HepG2 (cell line): Measurements from ENCODE around the gene PPP2R5C. TPM values are rescaled to one million over a fixed set of nuclear protein-coding genes. Genes with fewer than 3 reads are reported as not detected.

Experiments used
- ATAC-seq: fragments of 200-7000 bp; cut with Tn5 transposase; 3 replicates; pipeline ENCODE4 v1.9.1; 2020; ENCODE audit warnings: mild to moderate bottlenecking, moderate library complexity
- BruUV-seq: library from RNA; stranded (reverse); fragments of 400-500 nt; replicated peaks from 2 replicates; lab custom pipeline; 2021; lab: Mats Ljungman, UMichigan
- CTCF ChIA-PET: fragments of 300-600 bp; formaldehyde crosslinking; extraction: SDS; loops from one replicate; lab custom pipeline; 2021; ENCODE audit warnings: low total read pairs, inconsistent platforms, low intra/inter-chr PET ratio; lab: Yijun Ruan, JAX
- POLR2A ChIA-PET: fragments of 350-600 bp; sonication (Branson Sonifier 250); formaldehyde crosslinking; loops from one replicate; lab custom pipeline; 2020; ENCODE audit warnings: antibody characterized with exemption, inconsistent platforms; lab: Yijun Ruan, JAX
- DNase-seq: peaks from one replicate; pipeline ENCODE4 v3.0.0-alpha.2; 2015; ENCODE audit warnings: low spot score
- FAIRE-seq: peaks from 3 replicates; lab custom pipeline; 2011; peaks lifted over from hg19 to GRCh38; lab: Jason Lieb, UNC
- H2AFZ ChIP-seq: one replicate; pipeline ENCODE4 v1.6.1; 2011; ENCODE audit warnings: low read length, inconsistent platforms
- H3K27ac ChIP-seq: fragments of 300-600 bp; 3 replicates; pipeline ENCODE4 v1.8.0; 2011; ENCODE audit warnings: mixed run types, mild to moderate bottlenecking, mixed read lengths, low read length, inconsistent platforms; ENCODE audit not compliant: insufficient read depth; ENCODE audit errors: extremely low read length
- H3K27me3 ChIP-seq, 2 experiments: fragments of 200-600 bp in 1 of 2; 2 replicates in 1 of 2; 3 replicates in 1 of 2; pipeline versions ENCODE4 v1.6.0 to v1.8.0; 2011; ENCODE audit warnings: low read length in 2 of 2, mild to moderate bottlenecking in 2 of 2, moderate library complexity in 2 of 2, inconsistent platforms in 1 of 2; ENCODE audit not compliant: insufficient read depth in 2 of 2, control insufficient read depth in 1 of 2
- H3K36me3 ChIP-seq, 2 experiments: fragments of 200-600 bp in 1 of 2; replicated peaks in 1 of 2; 2 replicates in 1 of 2; 3 replicates in 1 of 2; pipeline versions ENCODE4 v1.5.1 to v1.8.0; 2011; ENCODE audit warnings: low read length in 2 of 2, inconsistent platforms in 1 of 2; ENCODE audit not compliant: insufficient read depth in 2 of 2, control insufficient read depth in 1 of 2
- H3K4me1 ChIP-seq: 2 replicates; pipeline ENCODE4 v1.5.1; 2012; ENCODE audit warnings: low read length, inconsistent platforms; ENCODE audit not compliant: insufficient read depth
- H3K4me2 ChIP-seq: 2 replicates; pipeline ENCODE4 v1.6.0; 2011; ENCODE audit warnings: low read depth, low read length, inconsistent platforms
- H3K4me3 ChIP-seq, 3 experiments: fragments of 200-600 bp in 1 of 3; sonication (generic), shearing (Covaris generic) in 1 of 3; replicated peaks in 1 of 3; 2 replicates each; pipeline ENCODE4 v1.5.1; 2011 to 2016; ENCODE audit warnings: low read length in 3 of 3, inconsistent platforms in 2 of 3, low read depth in 2 of 3, mild to moderate bottlenecking in 2 of 3, control low read depth in 1 of 3, mixed read lengths in 1 of 3; ENCODE audit not compliant: insufficient read depth in 1 of 3
- H3K79me2 ChIP-seq: one replicate; pipeline ENCODE4 v1.6.1; 2011; ENCODE audit warnings: low read length, inconsistent platforms; ENCODE audit not compliant: insufficient read depth
- H3K9ac ChIP-seq: 2 replicates; pipeline ENCODE4 v1.6.0; 2011; ENCODE audit warnings: mild to moderate bottlenecking, low read depth, low read length, inconsistent platforms; ENCODE audit not compliant: insufficient read depth
- H3K9me3 ChIP-seq: 2 replicates; pipeline ENCODE4 v1.5.1; 2012; ENCODE audit warnings: mild to moderate bottlenecking, low read length
- H4K20me1 ChIP-seq: 2 replicates; pipeline ENCODE4 v1.6.0; 2011; ENCODE audit warnings: inconsistent platforms, mild to moderate bottlenecking, low read length, moderate library complexity; ENCODE audit not compliant: insufficient read depth
- JUND ChIP-seq: sonication (generic); formaldehyde crosslinking; IDR thresholded peaks from 2 replicates; pipeline ENCODE4 v1.8.0; 2022; ENCODE audit warnings: mild to moderate bottlenecking, missing genetic modification reagents
- NPAS2 ChIP-seq: sonication (generic); formaldehyde crosslinking; IDR thresholded peaks from 2 replicates; pipeline ENCODE4 v1.8.0; 2022; ENCODE audit warnings: mild to moderate bottlenecking, missing genetic modification reagents, borderline replicate concordance
- POGZ ChIP-seq: sonication (generic); formaldehyde crosslinking; IDR thresholded peaks from 2 replicates; pipeline ENCODE4 v1.4.0; 2020; ENCODE audit warnings: mild to moderate bottlenecking, missing genetic modification reagents
- SCMH1 ChIP-seq: sonication (generic); formaldehyde crosslinking; IDR thresholded peaks from 2 replicates; pipeline ENCODE4 v1.9.0; 2021; ENCODE audit warnings: missing genetic modification reagents, mild to moderate bottlenecking, borderline replicate concordance
- SPEN ChIP-seq: sonication (generic); formaldehyde crosslinking; IDR thresholded peaks from 2 replicates; pipeline ENCODE4 v1.5.1; 2020; ENCODE audit warnings: low read depth, mild to moderate bottlenecking, missing genetic modification reagents
- ZNF121 ChIP-seq: sonication (generic); formaldehyde crosslinking; IDR thresholded peaks from 2 replicates; pipeline ENCODE4 v1.5.0; 2020; ENCODE audit warnings: mild to moderate bottlenecking, missing genetic modification reagents
- ZNF143 ChIP-seq: sonication (generic); formaldehyde crosslinking; IDR thresholded peaks from 2 replicates; pipeline ENCODE4 v1.4.0; 2020; ENCODE audit warnings: missing genetic modification reagents
- ZNF546 ChIP-seq: sonication (generic); formaldehyde crosslinking; conservative IDR thresholded peaks from 2 replicates; pipeline ENCODE4 v1.8.1; 2023; ENCODE audit warnings: mild to moderate bottlenecking, missing genetic modification reagents
- ZNF552 ChIP-seq: sonication (generic); formaldehyde crosslinking; IDR thresholded peaks from 2 replicates; pipeline ENCODE4 v1.9.0; 2022; ENCODE audit warnings: missing genetic modification reagents, mild to moderate bottlenecking, borderline replicate concordance
- ZNF678 ChIP-seq: sonication (generic); formaldehyde crosslinking; IDR thresholded peaks from 2 replicates; pipeline ENCODE4 v1.4.0; 2020; ENCODE audit warnings: mild to moderate bottlenecking, missing genetic modification reagents
- ZNF761 ChIP-seq: sonication (generic); formaldehyde crosslinking; conservative IDR thresholded peaks from 2 replicates; pipeline ENCODE4 v1.4.0; 2020; ENCODE audit warnings: mild to moderate bottlenecking, missing genetic modification reagents
- WGBS: methylation state at CpG from one replicate; pipeline ENCODE4 v1.1.6; 2017; ENCODE audit warnings: low lambda C conversion rate; 5-methylcytosine and 5-hydroxymethylcytosine counted together
- in situ Hi-C: cut with HindIII; loops from 2 replicates; pipeline ENCODE4 v1.10.0; 2017; ENCODE audit warnings: low pct_unique_long_range_greater_than_20kb; ENCODE audit not compliant: extremely low pct_ligation_motif_present
- intact Hi-C: fragments of 100-400 bp; cut with micrococcal nuclease; formaldehyde crosslinking; loops from one replicate; pipeline ENCODE4 v1.10.0; 2022; ENCODE audit not compliant: unreplicated experiment
- polyA plus RNA-seq, 8 experiments: library from polyadenylated mRNA; depleted of rRNA in 3 of 8; stranded (reverse) in 7 of 8; unstranded in 1 of 8; fragments of >200 nt; fragmentation: Illumina TruSeq in 4 of 8; extraction: Trizol in 4 of 8; gene quantifications; 2 replicates each; pipeline versions ENCODE4 v1.2.1 to v1.2.3, GENCODE V29; 2011 to 2016; ENCODE audit warnings: low read depth in 4 of 8, missing spikeins in 1 of 8, mixed read lengths in 1 of 8; ENCODE audit not compliant: insufficient read depth in 1 of 8
- total RNA-seq, 5 experiments: library from RNA; depleted of rRNA; stranded (reverse); fragments of >200 nt; fragmentation: Illumina TruSeq; extraction: Trizol; gene quantifications; 2 replicates each; pipeline ENCODE4 v1.2.3, GENCODE V29; 2016; ENCODE audit warnings: low read depth in 1 of 5
- TF ChIP-seq, protein P1 (sequence below): sonication (generic); formaldehyde crosslinking; IDR thresholded peaks from 2 replicates; pipeline ENCODE4 v1.8.1; 2023; ENCODE audit warnings: mild to moderate bottlenecking, moderate library complexity, missing genetic modification reagents
- TF ChIP-seq, protein P2 (sequence below): sonication (generic); formaldehyde crosslinking; IDR thresholded peaks from 2 replicates; pipeline ENCODE4 v1.4.0; 2020; ENCODE audit warnings: mild to moderate bottlenecking, missing genetic modification reagents
- TF ChIP-seq, protein P3 (sequence below): IDR thresholded peaks from 2 replicates; pipeline ENCODE4 v1.6.1; 2018; ENCODE audit warnings: missing genetic modification reagents

The PPP2R5C gene
- total and polyA plus RNA-seq, 2 of the 13 experiments (the other 11 are each of a cell fraction or from before 2014, with no cell fraction given) = 74.3 to 78.5 TPM

DNA sequence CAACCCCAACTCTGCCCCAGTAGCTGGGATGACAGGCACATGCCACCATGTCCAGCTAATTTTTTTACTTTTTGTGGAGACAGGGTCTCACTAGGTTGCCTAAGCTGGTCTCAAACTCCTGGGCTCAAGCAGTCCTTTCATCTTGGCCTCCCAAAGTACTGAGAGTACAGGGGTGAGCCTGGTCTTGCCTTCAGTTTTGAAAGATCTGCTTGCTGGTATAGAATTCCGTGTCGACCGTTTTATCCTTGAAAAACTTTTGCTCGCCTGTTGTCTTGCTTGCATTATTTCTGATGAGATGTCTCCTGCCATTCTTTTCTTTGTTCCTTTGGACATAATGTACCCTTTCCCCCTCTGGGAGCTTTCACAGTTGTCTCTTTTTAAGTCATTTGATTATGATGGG, 110.8 kb downstream of the PPP2R5C start:
- Histone ChIP-seq H3K4me3 (no peak overlapping the region), H3K9ac (no peak overlapping the region), H3K4me2 (no peak overlapping the region), H3K79me2 (peaks cover 21% of the 10 kb centered on the region), H3K27me3 (no peaks in the 10 kb centered on the region), H3K4me1 (peaks cover 15% of the 10 kb centered on the region), H2AFZ (no peak overlapping the region), H3K27ac (no peak overlapping the region), H3K36me3 (peaks cover 0 to under 1% of the 10 kb centered on the region in 2 experiments; a peak in 2 of 5 replicates), H3K9me3 (no peaks in the 10 kb centered on the region), H4K20me1 (no peaks in the 10 kb centered on the region; the same call in 1 of the 2 replicates)
- ATAC-seq (no peak), DNase-seq (no peak), FAIRE-seq (no peak)
- no TSS peak for BruUV-seq
- in situ Hi-C loops (no loop called here), intact Hi-C loops (no loop called here)
- WGBS = 92% methylated on average over 4 of the region's 4 CpGs
- POLR2A ChIA-PET = no interaction called here
- TF ChIP-seq ZNF121 (CRISPR knock-in tag) = no peak
- TF ChIP-seq, protein P1, sequence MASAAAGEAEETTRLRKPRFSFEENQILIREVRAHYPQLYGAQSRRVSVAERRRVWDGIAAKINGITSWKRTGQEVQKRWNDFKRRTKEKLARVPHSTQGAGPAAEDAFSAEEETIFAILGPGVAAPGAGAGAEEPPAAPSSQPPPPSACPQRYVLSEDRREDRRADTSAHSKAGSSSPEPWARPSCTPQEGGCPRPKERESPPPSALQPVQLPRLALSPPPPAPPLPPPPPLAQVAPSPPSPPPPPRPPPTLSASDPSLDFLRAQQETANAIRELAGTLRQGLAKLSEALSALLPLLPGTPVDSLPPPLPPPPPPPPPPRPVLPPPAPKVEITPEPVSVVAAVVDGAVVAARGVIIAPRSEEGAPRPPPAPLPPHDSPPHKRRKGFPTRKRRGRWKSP = no peak
- no peak for TF ChIP-seq SPEN (CRISPR knock-in tag)
- TF ChIP-seq, protein P2, sequence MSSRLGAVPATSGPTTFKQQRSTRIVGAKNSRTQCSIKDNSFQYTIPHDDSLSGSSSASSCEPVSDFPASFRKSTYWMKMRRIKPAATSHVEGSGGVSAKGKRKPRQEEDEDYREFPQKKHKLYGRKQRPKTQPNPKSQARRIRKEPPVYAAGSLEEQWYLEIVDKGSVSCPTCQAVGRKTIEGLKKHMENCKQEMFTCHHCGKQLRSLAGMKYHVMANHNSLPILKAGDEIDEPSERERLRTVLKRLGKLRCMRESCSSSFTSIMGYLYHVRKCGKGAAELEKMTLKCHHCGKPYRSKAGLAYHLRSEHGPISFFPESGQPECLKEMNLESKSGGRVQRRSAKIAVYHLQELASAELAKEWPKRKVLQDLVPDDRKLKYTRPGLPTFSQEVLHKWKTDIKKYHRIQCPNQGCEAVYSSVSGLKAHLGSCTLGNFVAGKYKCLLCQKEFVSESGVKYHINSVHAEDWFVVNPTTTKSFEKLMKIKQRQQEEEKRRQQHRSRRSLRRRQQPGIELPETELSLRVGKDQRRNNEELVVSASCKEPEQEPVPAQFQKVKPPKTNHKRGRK (CRISPR knock-in tag) = no peak
- TF ChIP-seq, protein P3, sequence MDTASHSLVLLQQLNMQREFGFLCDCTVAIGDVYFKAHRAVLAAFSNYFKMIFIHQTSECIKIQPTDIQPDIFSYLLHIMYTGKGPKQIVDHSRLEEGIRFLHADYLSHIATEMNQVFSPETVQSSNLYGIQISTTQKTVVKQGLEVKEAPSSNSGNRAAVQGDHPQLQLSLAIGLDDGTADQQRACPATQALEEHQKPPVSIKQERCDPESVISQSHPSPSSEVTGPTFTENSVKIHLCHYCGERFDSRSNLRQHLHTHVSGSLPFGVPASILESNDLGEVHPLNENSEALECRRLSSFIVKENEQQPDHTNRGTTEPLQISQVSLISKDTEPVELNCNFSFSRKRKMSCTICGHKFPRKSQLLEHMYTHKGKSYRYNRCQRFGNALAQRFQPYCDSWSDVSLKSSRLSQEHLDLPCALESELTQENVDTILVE (CRISPR knock-in tag) = no peak
- no peak for TF ChIP-seq NPAS2 (CRISPR knock-in tag)
- no peak for TF ChIP-seq ZNF546
- TF ChIP-seq SCMH1 (CRISPR knock-in tag) = no peak
- TF ChIP-seq JUND (CRISPR knock-in tag) = no peak
- TF ChIP-seq POGZ (CRISPR knock-in tag) = no peak
- no peak for TF ChIP-seq ZNF552
- TF ChIP-seq ZNF761 (CRISPR knock-in tag) = no peak
- no peak for TF ChIP-seq ZNF143 (CRISPR knock-in tag)
- no peak for TF ChIP-seq ZNF678
- CTCF ChIA-PET = no interaction called here
